ENCODE data around the gene TFDP2.
"Not testable (repeated sequence)": the region's sequence is repeated elsewhere in the genome, so short reads cannot be mapped to it uniquely, and the experiment has no call there.

Gene TFDP2

DNA sequence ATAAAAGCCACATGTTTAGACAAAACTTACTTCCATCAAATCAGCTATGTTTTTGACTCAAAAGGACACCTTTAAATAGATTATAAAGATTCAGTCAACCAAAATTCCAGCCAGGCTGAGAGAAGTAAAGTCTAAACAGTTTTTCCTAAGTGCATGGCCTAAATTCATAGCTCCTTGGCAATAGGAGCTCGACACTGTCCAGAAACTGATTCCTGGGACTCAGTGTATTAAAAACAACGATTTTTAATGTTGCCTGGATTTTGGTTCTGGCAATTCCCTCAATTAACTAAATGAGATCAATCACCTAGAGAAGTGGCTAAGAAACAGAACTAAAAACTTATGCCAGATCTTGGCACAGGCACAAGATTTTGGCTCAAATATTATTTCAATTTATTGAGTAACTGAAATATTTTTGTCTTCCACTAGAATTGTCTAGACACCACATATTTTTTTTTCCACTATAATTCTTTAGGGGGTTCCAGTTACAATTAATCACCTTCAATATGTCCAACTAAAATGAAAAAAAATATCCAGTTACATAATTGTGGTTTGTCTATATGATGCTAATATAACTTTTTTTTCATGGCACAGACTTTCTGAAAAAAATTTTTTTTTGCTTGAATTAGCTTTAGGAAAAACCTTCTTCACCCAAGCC lies 135.9 kb downstream of the TFDP2 start:
- no peak for DNase-seq

DNA sequence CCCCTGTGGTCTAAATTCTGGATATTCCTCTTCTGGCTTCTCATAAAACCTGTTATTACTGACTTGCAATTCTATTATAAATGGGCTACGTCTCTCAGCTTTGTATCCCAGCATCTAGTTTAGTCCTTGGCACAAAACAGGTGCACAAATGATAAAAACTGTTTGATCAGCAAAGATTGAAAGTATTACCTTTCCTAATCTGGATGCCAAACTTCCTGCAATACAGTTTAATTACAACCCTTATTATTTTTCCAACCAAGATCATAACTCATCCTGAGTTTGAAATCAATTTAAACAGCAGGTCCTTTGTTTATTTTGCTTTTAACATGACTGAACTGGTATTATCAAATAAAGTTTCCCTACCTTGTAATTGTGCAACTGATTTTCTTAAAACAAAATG lies 140.3 kb downstream of the TFDP2 start:
- DNase-seq = no peak

DNA sequence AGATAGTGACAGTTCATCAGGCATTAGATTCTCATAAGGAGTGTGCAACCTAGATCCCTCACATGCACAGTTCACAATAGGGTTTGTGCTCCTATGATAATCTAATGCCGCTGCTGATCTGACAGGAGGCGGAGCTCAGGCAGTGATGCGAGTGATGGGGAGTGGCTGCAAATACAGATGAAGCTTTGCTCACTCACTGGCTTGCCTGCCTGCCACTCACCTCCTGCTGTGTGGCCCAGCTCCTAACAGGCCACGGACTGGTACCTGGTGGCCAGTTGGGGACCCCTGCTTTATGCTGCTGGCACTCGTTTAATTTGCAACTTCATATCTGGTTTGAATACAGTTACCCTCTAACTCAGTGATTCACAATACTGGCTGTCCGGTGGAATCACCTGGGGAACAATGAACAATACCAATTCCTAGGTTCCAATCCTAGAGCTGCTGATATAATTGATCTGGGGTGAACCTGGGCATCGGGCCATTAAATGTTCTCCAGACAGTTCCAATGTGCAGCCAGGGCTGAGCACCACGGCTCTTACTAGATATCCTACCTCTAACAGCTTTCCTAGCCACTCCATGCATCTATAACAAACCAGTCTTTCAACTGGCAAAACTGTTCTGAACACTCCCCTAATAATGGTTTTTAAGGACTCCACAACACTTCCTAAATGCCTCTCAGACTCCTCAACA lies 141.5 kb downstream of the TFDP2 start:
- DNase-seq = no peak

DNA sequence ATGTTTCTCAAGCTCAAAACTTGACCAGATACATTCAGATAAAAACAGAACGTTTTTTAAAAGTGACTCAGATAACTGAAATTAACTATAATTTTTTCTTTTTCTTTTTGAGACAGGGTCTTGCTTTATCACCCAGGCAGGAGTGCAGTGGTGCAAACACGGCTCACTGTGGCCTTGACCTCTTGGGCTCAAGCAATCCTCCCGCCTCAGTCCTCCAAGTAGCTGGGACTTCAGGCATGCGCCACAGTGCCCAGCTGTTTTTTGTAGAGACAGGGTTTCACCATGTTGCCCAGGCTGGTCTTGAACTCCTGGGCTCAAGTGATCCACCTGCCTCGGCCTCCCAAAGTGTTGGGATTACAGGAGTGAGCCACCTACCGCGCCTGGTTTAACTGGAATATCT lies 144.4 kb downstream of the TFDP2 start:
- not testable (repeated sequence) for DNase-seq

DNA sequence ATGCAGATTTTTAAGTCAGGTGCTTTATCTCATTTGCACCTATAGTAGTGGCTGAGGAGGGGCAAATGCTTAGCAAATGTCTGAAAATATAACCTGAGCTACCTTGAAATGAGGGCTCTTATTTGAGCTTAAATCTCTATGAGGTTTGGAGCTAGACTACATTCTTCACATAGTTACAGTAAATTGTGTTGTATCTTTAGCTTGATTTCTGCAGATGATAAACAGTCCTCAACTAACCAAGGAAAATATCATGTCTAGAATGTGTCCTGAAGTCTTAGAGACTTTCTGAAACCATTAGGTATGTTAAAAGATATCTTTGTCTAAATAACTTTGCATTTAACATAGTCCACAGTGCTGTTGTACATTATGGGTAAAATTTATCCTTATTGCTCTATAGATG lies 145.3 kb downstream of the TFDP2 start:
- no peak for DNase-seq

DNA sequence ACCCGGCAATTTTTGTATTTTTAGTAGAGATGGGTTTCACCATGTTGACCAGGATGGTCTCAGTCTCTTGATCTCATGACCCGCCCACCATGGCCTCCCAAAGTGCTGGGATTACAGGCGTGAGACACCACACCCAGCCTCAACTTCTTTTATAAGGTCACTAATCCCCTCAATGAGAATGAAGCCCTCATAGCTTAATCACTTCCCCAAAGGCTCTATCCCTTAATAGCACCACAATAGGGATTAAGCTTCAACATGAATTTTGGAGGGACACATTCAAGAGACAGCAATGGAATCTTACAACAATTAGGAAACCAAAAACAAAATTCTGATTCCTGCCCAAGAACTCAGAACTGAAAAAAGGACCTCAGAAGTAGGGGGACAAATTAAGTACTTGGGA lies 146.1 kb downstream of the TFDP2 start:
- no peak for DNase-seq

DNA sequence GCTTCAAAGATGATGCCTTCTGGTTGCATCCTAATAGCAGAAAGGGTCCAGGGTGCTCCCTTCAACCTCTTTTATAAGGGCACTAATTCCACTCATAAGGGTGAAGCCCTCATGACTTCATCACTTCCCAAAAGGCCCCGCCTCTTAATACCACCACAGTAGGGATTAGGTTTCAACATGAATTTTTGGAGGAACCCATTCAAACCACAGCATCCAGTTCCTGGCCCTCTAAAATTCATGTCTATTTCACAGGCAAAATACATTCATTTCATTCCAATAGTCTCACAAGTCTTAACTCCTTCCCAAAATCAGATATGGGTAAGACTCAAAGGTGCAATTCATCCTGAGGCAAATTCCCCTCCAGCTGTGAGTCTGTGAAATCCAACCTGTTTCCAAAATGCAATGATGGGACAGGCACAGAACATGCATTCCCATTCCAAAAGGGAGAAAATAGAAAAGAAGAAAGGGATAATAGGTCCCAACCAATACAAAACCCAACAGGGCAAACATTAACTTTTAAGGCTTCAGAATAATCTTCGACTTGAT lies 148.9 kb downstream of the TFDP2 start:
- DNase-seq = no peak

DNA sequence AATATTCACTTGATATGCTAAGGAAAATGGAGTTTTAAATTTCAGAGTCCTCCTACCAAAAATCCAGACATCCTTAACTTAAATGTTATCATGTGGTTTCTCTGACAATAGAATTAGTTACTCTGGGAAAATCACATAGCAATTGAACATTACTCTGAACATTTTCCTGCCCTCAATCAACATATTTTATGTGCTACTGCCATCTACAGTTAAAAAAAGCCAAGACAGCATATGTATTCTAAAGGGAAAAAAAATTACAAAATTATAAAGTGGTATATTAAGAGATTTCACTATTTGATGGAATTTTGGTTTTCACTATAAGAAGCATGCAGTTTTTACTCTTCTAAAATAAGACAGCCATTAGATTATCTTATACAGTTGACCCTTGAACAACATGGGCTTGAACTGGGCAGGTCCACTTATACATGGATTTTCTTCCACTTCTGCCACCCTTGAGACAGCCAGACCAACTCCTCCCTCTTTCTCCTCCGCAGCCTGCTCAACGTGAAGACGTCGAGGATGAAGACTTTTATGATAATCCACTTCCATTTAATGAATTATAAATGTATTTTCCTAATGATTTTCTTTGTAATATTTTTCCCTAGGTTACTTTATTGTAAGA lies 150.6 kb downstream of the TFDP2 start:
- DNase-seq = no peak

DNA sequence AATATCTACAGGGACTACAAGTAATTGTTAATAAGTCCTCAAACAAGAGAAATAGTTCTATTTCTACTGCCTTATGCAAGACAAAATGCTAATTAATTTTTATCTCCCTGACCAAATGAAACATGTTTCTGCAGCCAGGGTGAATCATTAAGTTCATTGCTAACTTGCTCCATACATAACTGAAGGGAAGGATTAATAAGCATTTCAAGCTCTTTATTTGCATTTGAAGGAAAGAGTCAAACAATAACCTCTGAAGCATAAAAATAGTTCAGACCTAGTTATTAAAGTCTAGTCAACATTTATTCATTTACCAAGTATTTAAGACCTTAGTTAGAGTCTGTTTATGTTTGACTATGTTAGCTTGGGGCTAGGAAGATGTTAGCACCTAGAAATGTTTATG lies 152.9 kb downstream of the TFDP2 start:
- no peak for DNase-seq

DNA sequence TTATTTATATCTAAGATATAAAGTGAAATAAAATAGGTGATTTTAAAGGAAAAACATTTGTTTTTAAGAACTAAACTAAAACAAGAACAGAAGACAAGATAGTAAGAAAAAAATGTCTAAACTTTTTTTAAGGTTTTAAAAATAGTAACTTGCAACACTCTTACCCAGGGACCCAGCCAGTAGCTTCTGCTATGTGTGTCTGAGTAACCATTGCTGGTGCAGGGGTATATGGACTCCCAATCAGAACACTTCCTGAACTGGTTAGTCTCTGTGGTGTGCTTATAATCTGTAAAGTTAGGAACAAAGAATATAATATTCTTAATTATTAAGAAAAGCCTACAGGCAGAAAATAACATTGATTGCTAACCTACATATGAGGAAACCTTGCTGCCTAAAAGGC lies 154.5 kb downstream of the TFDP2 start:
- DNase-seq = no peak

DNA sequence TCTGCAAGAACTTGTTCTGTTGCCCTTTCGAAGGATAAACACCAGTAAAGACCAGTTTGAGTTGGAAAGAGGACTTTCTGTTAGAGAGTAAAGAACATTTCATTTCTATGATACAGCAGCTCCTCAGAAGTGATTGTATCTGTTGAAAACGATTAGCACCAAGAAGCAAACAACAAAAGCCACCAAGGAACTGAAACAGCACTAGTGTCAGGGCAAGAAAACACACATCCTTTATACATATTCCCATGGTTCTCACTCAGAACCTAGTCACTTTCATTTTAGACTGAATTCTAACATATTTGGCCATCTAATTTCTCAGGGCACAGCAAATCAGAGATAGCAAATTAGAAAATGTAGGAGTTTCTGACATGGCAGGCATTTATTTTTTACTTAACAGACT lies 156.8 kb downstream of the TFDP2 start:
- no peak for DNase-seq

DNA sequence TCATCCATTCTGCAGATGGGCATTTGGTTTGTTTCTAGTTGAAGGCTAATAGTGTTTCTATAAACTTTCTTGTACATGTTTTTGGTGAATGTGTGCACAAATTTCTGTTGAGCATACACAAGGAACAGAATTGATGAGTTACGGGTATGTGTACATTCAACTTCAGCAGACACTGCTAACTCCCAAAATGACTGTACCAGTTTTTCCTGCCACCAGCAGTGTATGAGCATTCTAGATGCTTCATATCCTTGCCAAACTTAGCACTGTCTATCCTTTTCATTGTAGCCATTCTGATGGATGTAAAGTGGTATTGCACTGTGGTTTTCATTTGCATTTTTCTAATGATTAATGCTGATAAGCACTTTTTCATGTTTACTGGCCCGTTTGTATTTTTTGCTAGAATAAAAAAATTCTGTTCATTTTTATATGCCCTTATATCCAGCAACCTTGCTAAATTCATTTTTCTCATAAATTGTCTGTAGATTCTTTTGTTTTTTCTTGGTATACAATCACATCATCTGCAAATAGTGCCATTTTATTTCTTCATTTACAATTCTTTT lies 162.7 kb downstream of the TFDP2 start:
- no peak for DNase-seq

DNA sequence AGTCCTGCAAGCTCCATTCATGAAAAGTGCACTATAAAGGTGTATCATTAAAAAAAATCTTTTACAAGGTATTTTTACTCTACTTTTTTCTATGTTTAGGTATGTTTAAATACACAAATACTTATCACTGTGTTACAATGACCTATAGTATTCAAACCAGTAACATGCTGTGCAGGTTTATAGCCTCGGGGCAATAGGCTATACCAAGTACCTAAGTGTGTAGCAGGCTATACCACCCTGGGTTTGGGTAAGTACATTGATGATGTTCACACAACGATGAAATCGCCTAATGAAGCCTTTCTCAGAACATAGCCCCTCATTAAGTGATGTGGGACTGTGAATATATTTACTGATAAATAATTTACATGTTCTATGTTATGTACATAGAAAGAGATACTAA lies 168.3 kb downstream of the TFDP2 start:
- DNase-seq = no peak

DNA sequence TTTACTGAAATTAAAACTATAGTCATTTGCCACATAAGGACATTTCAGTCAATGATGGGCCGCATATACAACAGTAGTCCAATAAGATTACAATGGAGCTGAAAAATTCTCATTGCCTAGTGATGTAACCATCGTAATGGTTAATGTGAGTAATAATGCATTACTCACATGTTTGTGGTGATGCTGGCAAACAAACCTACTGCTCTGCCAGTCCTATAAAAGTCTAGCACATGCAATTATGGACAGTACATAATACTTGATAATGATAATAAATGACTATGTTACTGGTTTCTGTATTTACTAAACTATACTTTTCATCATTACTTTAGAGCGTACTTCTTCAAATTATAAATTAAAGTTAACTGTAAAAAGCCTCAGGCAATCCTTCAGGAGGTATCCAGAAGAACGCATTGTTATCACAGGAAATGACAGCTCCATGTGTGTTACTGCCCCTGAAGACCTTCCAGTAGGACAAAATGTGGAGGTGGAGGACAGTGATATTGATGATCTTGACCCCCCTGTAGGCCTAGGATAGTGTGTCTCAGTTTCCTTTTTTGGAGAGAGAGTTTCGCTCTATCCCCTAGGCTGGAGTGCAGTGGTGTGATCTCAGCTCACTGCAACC lies 170.2 kb downstream of the TFDP2 start:
- no peak for DNase-seq

DNA sequence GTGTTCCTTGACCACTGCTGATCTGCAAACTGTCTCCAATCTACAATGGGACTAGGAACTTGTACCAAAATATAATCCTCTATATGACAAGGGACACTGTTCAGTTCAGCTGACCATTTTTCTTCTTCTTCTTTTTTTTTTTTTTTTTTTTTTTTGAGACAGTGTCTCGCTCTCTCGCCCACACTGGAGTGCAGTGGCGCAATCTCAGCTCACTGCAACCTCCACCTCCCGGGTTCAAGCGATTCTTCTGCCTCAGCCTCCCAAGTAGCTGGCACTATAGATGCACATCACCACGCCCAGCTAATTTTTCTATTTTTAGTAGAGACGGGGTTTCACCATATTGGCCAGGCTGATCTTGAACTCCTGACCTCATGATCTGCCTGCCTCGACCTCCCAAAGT lies 174.6 kb downstream of the TFDP2 start:
- DNase-seq = not testable (repeated sequence)

DNA sequence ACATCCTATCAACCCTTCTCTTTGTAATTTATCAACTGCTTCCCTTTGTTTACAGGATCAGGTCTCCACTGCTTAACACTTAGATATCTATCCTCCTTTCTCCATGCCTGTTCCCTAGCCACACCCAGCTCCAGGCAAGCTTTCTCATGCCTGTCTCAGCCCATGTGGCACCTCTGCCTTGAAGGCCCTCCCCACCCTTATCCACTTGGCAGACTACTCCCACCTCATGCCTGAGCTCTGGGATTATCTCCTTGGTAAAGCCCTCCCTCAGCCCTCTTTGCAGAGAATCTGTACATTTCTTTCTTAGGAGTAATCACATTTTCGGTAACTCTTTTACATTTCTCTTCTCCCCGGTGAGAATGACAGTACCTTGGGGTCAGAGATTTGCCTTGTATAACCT lies 176.9 kb downstream of the TFDP2 start:
- no peak for DNase-seq

DNA sequence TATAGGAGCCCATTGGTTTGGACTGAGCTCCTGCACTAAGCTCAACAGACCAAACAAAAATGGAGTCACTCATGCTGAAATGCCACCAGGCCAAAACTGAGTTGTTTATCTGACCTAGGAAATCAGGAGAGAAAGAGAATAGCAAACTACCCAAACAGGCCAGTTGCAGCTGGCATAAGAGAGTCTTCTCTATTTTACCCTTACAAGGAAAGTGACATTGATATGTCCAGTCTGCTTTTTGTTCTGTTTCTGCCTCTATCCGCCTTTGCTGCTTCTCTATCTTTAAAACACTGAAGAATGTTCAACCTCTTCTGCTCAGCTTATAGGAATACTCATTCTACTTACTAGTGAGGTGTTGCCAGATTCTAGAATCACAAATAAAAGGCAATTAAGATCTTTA lies 177.8 kb downstream of the TFDP2 start:
- DNase-seq = no peak

DNA sequence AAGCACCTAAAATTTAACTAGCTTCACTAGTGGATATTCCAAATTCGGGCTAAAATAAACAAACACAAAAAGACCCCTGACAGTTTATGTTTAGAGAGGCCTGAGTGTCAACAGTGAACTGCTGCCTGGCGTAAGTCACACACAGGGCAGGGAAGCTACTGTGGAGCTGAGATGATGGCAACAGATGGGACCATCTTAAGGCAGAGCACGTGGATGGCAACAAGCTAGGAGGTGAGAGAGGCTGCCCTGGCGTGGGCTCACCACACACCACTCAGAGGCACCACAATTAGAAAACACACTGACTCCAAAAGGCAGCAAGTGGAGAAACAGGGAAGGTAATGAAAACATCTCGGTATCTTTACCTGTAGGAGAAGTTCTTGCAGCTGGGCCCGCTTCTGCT lies 179.6 kb downstream of the TFDP2 start:
- DNase-seq = no peak

DNA sequence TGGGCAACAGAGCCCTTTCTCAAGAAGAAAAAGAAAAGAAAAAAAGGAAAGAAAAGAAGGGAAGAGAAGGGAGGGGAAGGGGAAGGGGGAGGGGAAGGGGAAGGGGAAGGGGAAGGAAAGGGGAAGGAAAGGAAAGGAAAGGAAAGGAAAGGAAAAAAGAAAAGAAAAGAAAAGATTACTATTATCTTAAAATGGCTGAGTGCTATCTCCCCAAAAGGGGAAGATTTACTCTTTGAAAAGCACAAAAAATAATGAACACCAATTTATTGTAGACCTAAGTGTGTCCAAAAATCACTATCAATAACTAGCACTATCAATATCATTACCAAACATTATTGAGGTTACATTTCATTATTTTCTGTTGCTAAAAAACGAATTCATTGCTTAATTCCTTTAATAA lies 183.9 kb downstream of the TFDP2 start:
- DNase-seq = no peak

DNA sequence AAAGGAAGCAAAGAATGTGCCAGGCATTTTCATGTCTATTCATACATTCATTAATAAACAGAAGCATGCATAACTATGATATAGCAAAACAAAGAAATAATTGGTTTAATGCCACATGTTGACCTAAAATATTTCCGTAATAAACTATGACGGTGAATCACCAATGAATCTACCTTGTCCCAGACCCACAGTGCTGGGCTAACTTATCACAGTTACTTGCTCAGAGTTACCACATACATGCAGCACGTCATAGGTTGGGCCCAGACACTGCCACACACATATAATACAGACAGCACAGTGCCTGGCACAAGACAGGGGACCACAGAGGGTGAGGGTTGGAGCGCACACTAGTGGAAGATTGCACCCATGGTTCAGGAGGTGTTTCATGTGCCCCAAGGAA lies 186.0 kb downstream of the TFDP2 start:
- DNase-seq = no peak

DNA sequence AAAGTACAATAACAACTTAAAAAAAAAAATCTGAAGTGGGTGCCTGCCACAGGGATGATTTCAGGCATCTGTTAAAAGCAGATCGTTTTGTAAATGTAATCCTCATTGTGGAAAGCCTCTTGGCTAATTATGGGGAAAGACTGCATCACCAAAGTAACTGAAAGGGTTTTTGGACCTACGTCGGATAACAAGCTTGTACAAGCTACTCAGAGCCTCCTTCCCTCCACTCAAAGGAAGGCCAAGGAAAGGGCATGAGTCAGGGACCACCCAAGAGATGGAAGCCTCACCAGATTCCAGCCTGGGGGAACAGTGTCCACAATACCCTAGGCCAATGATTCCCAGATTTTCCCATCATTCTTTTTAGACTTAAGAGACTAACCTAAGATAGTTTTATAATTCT lies 188.6 kb downstream of the TFDP2 start:
- no peak for DNase-seq

DNA sequence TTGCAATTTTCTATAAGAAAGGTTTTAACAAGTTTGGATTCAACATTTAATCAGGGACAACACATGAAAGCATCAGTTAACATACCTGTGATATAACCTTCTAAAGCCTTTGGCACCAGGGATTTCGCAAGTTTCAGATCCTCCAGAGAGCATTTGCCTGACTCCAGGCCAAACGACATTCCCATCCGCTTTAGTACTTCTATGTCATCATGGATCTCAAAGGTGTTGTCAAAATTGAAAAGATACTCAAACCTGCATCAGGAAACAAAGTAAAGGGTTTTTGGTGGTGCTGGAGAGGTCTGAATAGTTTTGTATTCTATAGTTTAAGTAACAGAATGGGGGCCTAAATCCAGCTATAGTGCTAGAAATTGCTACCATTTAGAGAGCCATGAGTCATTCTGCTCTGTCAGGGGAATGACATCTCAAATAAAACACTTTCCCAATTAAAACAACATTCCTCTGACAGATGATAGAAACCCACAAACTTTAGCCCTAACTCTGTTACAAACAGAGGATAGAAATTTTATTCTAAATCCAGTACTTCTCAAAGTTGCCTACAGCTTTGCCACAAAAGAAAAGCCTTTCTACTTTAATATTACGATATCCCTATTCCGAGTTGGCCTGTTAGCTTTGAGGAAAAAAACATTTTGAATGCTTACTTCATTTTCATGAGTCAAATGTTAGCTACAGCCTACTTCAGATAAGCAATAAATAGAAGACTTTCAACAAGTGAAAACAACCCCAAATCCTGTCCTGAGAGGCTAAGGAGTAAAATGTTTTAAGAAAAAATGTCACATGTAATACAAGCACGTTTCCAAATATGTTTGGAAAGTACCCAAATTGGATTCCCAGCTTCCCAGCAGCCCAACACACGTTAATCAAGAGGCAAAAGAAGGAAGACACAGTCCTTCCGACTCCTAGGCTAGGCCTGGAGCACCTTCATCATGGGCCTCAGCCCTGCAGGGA lies 189.5 kb downstream of the TFDP2 start:
- no peak for DNase-seq

Measured in NCI-H2029 (cell line).